Vagina (tissue), 2 donors: ENCODE measurements around the gene PTRHD1. TPM values are rescaled to one million over a fixed set of nuclear protein-coding genes. Genes with fewer than 3 reads are reported as not detected.

Experiments used
- DNase-seq, 2 donors: peaks; one replicate each; pipeline ENCODE4 v3.0.0-alpha.2; 2017; ENCODE audit errors: extremely low spot score in 2 of 2
- H3K27ac ChIP-seq: fragments of 200-600 bp; sonication (generic); one replicate; pipeline ENCODE4 v1.5.1; 2019
- H3K27me3 ChIP-seq: fragments of 200-600 bp; sonication (generic); one replicate; pipeline ENCODE4 v1.5.1; 2019
- H3K36me3 ChIP-seq, 2 donors: fragments of 200-600 bp; sonication (generic); one replicate each; pipeline ENCODE4 v1.5.1; 2017 to 2019
- H3K4me1 ChIP-seq: fragments of 200-600 bp; sonication (generic); one replicate; pipeline ENCODE4 v1.5.1; 2019
- H3K4me3 ChIP-seq, 2 donors: fragments of 200-600 bp; sonication (generic); 1 replicate in 1 of 2; 2 replicates in 1 of 2; pipeline ENCODE4 v1.5.1; 2016 to 2019
- H3K9me3 ChIP-seq: fragments of 200-600 bp; sonication (generic); one replicate; pipeline ENCODE4 v1.5.1; 2019
- CTCF ChIP-seq, 3 experiments: fragments of 450-650 bp in 2 of 3; fragments of 200-600 bp in 1 of 3; sonication (generic) in 1 of 3; IDR thresholded peaks; one replicate each; pipeline ENCODE4 v1.5.1; 2017 to 2019; ENCODE audit warnings: antibody characterized with exemption in 3 of 3, mild to moderate bottlenecking in 2 of 3, moderate library complexity in 2 of 3
- POLR2A ChIP-seq, 2 donors: fragments of 450-650 bp; IDR thresholded peaks; one replicate each; pipeline ENCODE4 v1.6.1; 2017; ENCODE audit warnings: antibody characterized with exemption in 2 of 2, mild to moderate bottlenecking in 2 of 2, moderate library complexity in 2 of 2
- POLR2AphosphoS5 ChIP-seq, 2 donors: sonication (generic); formaldehyde crosslinking; IDR thresholded peaks; one replicate each; pipeline ENCODE4 v1.9.0; 2017; ENCODE audit warnings: antibody characterized with exemption in 2 of 2, mild to moderate bottlenecking in 2 of 2, low read depth in 1 of 2; ENCODE audit not compliant: insufficient read depth in 1 of 2
- intact Hi-C: fragments of 100-400 bp; cut with DNase I; formaldehyde crosslinking; loops from one replicate; pipeline ENCODE4 v1.15.1; 2023
- total RNA-seq: library from RNA; depleted of rRNA; stranded (reverse); fragments of >200 nt; gene quantifications from one replicate; pipeline ENCODE4 v1.2.3, GENCODE V29; 2016

The PTRHD1 gene
- total RNA-seq, 1 donor from 2014 or later: 17.2 TPM

GRCh38 chr2:24825883-24826772, 32.9 kb upstream of the PTRHD1 start:
- intact Hi-C loops: loop anchor here (2.0 to 5.0 kb wide), 2 partner anchors 75 to 414 kb away; no protein-coding TSS in a partner anchor
- TF ChIP-seq POLR2AphosphoS5 (IDR thresholded peaks at IDR 0.05; ENCODE audit: insufficient read depth in 1 of 2, low read depth in 1 of 2) (no peak), POLR2A (IDR thresholded peaks at IDR 0.05) (no peak), CTCF (IDR thresholded peaks at IDR 0.05) (no peak)
- H3K27ac ChIP-seq: no peak overlapping the region
- H3K4me1 ChIP-seq: peaks cover 7% of the 10 kb centered on the region
- H3K36me3 ChIP-seq: peaks cover 0 to 14% of the 10 kb centered on the region in 2 donors
- H3K9me3 ChIP-seq: no peaks in the 10 kb centered on the region
- no peak overlapping the region for H3K4me3 ChIP-seq
- peak in 1 of 2 donors; percentile 85 for DNase-seq
- no peaks in the 10 kb centered on the region for H3K27me3 ChIP-seq

DNA sequence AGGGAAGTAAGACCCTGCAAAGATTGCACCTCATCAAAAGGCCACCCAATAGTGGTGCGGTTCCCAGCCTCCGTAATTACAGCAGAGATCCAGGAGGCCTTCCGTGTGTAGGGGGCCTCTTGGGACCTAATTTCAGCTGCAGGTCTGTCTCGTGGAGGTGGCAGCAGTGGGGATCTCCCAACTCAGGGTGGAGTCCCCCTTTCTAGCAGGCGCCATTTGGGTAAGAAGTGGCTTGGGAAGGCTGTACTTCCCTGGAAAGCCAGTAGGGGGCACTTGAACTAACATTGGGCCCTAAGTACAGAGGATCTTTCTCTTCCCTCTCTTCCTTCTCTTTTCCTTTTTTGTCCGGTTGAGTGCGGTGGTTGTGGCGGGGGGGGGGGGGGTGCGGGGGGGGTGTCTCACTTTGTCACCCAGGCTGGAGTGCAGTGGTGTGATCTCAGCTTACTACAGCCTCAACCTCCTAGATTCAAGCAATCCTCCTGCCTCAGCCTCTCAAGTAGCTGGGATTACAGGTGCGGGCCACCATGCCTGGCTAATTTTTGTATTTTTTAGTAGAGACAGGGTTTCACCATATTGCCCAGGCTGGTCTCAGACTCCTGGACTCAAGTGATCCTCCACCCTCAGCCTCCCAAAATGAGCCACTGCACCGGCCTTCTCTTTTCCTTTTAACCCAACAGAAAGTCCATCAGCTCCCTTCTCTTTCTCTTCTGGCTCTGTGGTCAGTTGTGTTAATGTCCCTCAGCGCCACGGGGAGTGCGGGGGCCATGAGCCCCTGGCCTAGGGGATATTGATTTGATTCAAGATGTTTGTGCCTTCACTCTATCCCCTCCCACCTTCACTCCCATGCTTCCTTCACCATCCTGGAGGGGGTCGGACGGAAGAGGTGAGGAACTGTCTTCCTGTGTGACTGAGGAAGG, 32.0 kb upstream of the PTRHD1 start:
- no peak overlapping the region for H3K4me3 ChIP-seq
- no peak overlapping the region for H3K27ac ChIP-seq
- no peaks in the 10 kb centered on the region for H3K9me3 ChIP-seq
- intact Hi-C loops: loop anchor here (2.0 to 5.0 kb wide), 2 partner anchors 76 to 413 kb away; no protein-coding TSS in a partner anchor
- DNase-seq: peak in 1 of 2 donors; percentile 72
- H3K4me1 ChIP-seq: peaks cover 7% of the 10 kb centered on the region
- H3K27me3 ChIP-seq: no peaks in the 10 kb centered on the region
- TF ChIP-seq CTCF (IDR thresholded peaks at IDR 0.05) (peak in 1 of 3 experiments; percentile 5), POLR2A (IDR thresholded peaks at IDR 0.05) (no peak)
- H3K36me3 ChIP-seq: peaks cover 0 to 19% of the 10 kb centered on the region in 2 donors

- Histone ChIP-seq H3K27ac (no peak overlapping the region), H3K9me3 (no peaks in the 10 kb centered on the region), H3K4me3 (no peak overlapping the region), H3K27me3 (no peaks in the 10 kb centered on the region), H3K4me1 (peaks cover 7% of the 10 kb centered on the region), H3K36me3 (peaks cover 0 to 26% of the 10 kb centered on the region in 2 donors)
- DNase-seq: peak in 1 of 2 donors; percentile 22
- no peak for TF ChIP-seq POLR2AphosphoS5 (IDR thresholded peaks at IDR 0.05; ENCODE audit: insufficient read depth in 1 of 2, low read depth in 1 of 2)
- no peak for TF ChIP-seq CTCF (IDR thresholded peaks at IDR 0.05)
- TF ChIP-seq POLR2A (IDR thresholded peaks at IDR 0.05): no peak
- intact Hi-C loops: loop anchor here (2.0 kb wide), 1 partner anchor 77 kb away; no protein-coding TSS in a partner anchor
These were observed 30.9 kb upstream of the PTRHD1 start for GRCh38 chr2:24824071-24824588.

DNA sequence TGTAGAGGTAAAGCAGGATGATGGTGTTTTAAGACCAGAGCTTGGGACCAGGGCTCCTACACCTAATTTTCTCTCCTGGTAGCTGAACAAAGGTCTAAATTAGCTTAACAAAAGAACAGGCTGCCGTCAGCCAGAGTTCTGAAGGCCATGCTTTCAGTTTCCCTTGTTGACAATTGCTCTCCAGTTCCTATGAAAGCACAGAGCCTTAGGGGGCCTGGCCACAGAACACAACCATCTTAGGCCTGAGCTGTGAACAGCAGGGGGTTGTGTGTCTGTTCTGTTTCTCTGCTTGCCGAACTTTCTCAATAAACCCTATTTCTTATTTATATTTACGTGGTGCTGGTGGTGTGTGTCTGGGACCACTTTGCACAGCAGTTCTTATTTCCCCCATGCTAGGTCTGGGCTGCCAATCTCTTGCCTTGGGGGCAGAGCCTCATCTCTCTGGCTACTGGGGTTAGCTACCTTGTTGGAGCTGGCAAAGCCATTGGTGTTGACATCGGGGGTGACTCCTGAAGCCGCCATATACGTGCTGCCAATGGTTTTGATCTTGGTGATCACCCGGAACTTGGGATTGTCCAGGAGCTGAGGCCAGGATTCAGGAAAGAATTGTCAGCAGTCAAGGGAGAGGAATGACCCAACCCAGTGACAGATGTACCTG, 29.0 kb upstream of the PTRHD1 start:
- Histone ChIP-seq H3K4me1 (peaks cover 3% of the 10 kb centered on the region), H3K27ac (no peak overlapping the region), H3K36me3 (peaks cover 0 to 26% of the 10 kb centered on the region in 2 donors), H3K9me3 (no peaks in the 10 kb centered on the region), H3K4me3 (no peak overlapping the region), H3K27me3 (no peaks in the 10 kb centered on the region)
- peak in 1 of 2 donors; percentile 64 for DNase-seq
- TF ChIP-seq POLR2AphosphoS5 (IDR thresholded peaks at IDR 0.05; ENCODE audit: insufficient read depth in 1 of 2, low read depth in 1 of 2) (no peak), POLR2A (IDR thresholded peaks at IDR 0.05) (no peak), CTCF (IDR thresholded peaks at IDR 0.05) (no peak)
- intact Hi-C loops: no loop called here
